Measurements from ENCODE around the gene PIGR. TPM values are rescaled to one million over a fixed set of nuclear protein-coding genes. Genes with fewer than 3 reads are reported as not detected.

Gene PIGR
- total and polyA plus RNA-seq, 10 of the 15 experiments (the other 5 are each of a cell fraction or from before 2014, with no cell fraction given) = 0.96 to 7.6 (median 1.8) TPM

GRCh38 chr1:206921772-206922265 is 24.4 kb downstream of the PIGR start, which contains the start of gene FCMR (continued):
- TF ChIP-seq, protein P1, sequence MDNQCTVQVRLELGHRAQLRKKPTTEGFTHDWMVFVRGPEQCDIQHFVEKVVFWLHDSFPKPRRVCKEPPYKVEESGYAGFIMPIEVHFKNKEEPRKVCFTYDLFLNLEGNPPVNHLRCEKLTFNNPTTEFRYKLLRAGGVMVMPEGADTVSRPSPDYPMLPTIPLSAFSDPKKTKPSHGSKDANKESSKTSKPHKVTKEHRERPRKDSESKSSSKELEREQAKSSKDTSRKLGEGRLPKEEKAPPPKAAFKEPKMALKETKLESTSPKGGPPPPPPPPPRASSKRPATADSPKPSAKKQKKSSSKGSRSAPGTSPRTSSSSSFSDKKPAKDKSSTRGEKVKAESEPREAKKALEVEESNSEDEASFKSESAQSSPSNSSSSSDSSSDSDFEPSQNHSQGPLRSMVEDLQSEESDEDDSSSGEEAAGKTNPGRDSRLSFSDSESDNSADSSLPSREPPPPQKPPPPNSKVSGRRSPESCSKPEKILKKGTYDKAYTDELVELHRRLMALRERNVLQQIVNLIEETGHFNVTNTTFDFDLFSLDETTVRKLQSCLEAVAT (IDR thresholded peaks at IDR 0.05) = peak; percentile 91
- TF ChIP-seq YY1 (IDR thresholded peaks at IDR 0.05; ENCODE audit: low read depth, low read length) = peak; percentile 26; the same call in 1 of the 2 replicates
- TF ChIP-seq TAF1 (IDR thresholded peaks at IDR 0.05; ENCODE audit: borderline replicate concordance, low read depth, low read length) = peak; percentile 73; the same call in 1 of the 2 replicates
- TF ChIP-seq NBN (IDR thresholded peaks at IDR 0.05) = peak; percentile 78
- TF ChIP-seq FOS (IDR thresholded peaks at IDR 0.05; ENCODE audit: borderline replicate concordance, extremely low read depth, insufficient read length) = no peak
- TF ChIP-seq SMAD1 (IDR thresholded peaks at IDR 0.05; ENCODE audit: low read depth, partially characterized antibody) = peak; percentile 82
- peak; percentile 76 for TF ChIP-seq MEF2B (IDR thresholded peaks at IDR 0.05; ENCODE audit: partially characterized antibody, poor library complexity, severe bottlenecking)
- 0 out of 2 replicates have a peak, but pooled peaks have one; percentile 42 for TF ChIP-seq PAX5 (IDR thresholded peaks at IDR 0.05; ENCODE audit: borderline replicate concordance, low read depth, low read length)
- TF ChIP-seq YBX1 (IDR thresholded peaks at IDR 0.05) = no peak
- no peak for TF ChIP-seq CEBPB (IDR thresholded peaks at IDR 0.05; ENCODE audit: borderline replicate concordance in 1 of 2, low read depth in 2 of 2, low read length in 2 of 2)
- TF ChIP-seq SPI1 (IDR thresholded peaks at IDR 0.05; ENCODE audit: borderline replicate concordance, insufficient read depth, low read depth, low read length) = peak; percentile 62; the same call in 1 of the 2 replicates
- peak; percentile 61 for TF ChIP-seq SKIL (IDR thresholded peaks at IDR 0.05; ENCODE audit: low read depth, poor library complexity, severe bottlenecking)
- TF ChIP-seq NR2F1 (conservative IDR thresholded peaks at IDR 0.05) = 0 out of 2 replicates have a peak, but pooled peaks have one; percentile 14
- 0 out of 2 replicates have a peak, but pooled peaks have one; percentile 41 for TF ChIP-seq MXI1 (IDR thresholded peaks at IDR 0.05; ENCODE audit: low read depth, low read length)
- TF ChIP-seq POLR2AphosphoS2 (IDR thresholded peaks at IDR 0.05; ENCODE audit: low read depth, low read length) = peak; percentile 69; the same call in 1 of the 2 replicates
- TF ChIP-seq IKZF1 (conservative IDR thresholded peaks at IDR 0.05) = peak; percentile 80
- TF ChIP-seq SMARCA5 (IDR thresholded peaks at IDR 0.05) = 0 out of 2 replicates have a peak, but pooled peaks have one; percentile 10
- TF ChIP-seq TBL1XR1 (IDR thresholded peaks at IDR 0.05; ENCODE audit: low read depth, low read length) = peak; percentile 55; the same call in 1 of the 2 replicates
- TF ChIP-seq IRF4 (IDR thresholded peaks at IDR 0.05; ENCODE audit: low read depth, low read length) = no peak
- no peak for TF ChIP-seq JUNB (IDR thresholded peaks at IDR 0.05)
- no peak for TF ChIP-seq RAD21 (IDR thresholded peaks at IDR 0.05; ENCODE audit: insufficient read depth, low read depth, low read length)
- TF ChIP-seq ZNF592 (IDR thresholded peaks at IDR 0.05) = peak; percentile 78; the same call in 1 of the 2 replicates
